Liver (tissue), 9 donors: ENCODE measurements around the gene GRIP1. TPM values are rescaled to one million over a fixed set of nuclear protein-coding genes. Genes with fewer than 3 reads are reported as not detected.

Experiments
- DNase-seq: peaks from one replicate; pipeline ENCODE4 v3.0.0-alpha.2; 2017; ENCODE audit warnings: low spot score
- H3K27ac ChIP-seq, 2 donors: one replicate each; pipeline ENCODE4 v1.7.0; 2013; ENCODE audit warnings: inconsistent platforms in 2 of 2, low read length in 2 of 2, control low read depth in 1 of 2, low read depth in 1 of 2, mild to moderate bottlenecking in 1 of 2
- H3K27me3 ChIP-seq, 4 donors: one replicate each; pipeline versions ENCODE4 v1.6.1 to v1.7.0; 2013; ENCODE audit warnings: low read length in 3 of 4, inconsistent platforms in 1 of 4, mild to moderate bottlenecking in 1 of 4, moderate library complexity in 1 of 4; ENCODE audit not compliant: control insufficient read depth in 4 of 4, insufficient read depth in 4 of 4
- H3K36me3 ChIP-seq, 4 donors: one replicate each; pipeline versions ENCODE4 v1.6.1 to v1.7.0; 2013; ENCODE audit warnings: low read length in 3 of 4, mild to moderate bottlenecking in 3 of 4, low read depth in 1 of 4, moderate library complexity in 1 of 4; ENCODE audit not compliant: control insufficient read depth in 4 of 4, insufficient read depth in 3 of 4
- H3K4me1 ChIP-seq, 4 donors: one replicate each; pipeline versions ENCODE4 v1.6.1 to v1.7.0; 2013; ENCODE audit warnings: low read length in 3 of 4, mild to moderate bottlenecking in 3 of 4, moderate library complexity in 1 of 4; ENCODE audit not compliant: control insufficient read depth in 4 of 4, insufficient read depth in 4 of 4
- H3K4me3 ChIP-seq, 3 donors: one replicate each; pipeline versions ENCODE4 v1.6.1 to v1.7.0; 2013; ENCODE audit warnings: low read length in 3 of 3, control low read depth in 1 of 3, low read depth in 1 of 3, mild to moderate bottlenecking in 1 of 3
- H3K9ac ChIP-seq, 2 donors: one replicate each; pipeline ENCODE4 v1.7.0; 2013; ENCODE audit warnings: low read length in 2 of 2, mild to moderate bottlenecking in 2 of 2, moderate library complexity in 2 of 2, control low read depth in 1 of 2, low read depth in 1 of 2
- H3K9me3 ChIP-seq, 4 donors: one replicate each; pipeline versions ENCODE4 v1.6.1 to v1.7.0; 2013; ENCODE audit warnings: low read length in 3 of 4; ENCODE audit not compliant: control insufficient read depth in 4 of 4
- CTCF ChIP-seq: fragments of 150-350 bp; IDR thresholded peaks from 2 replicates; pipeline ENCODE4 v1.5.1; 2017; ENCODE audit warnings: improper control_type of control experiment, low read depth, low read length; ENCODE audit not compliant: missing input control
- EGR1 ChIP-seq, 2 donors: IDR thresholded peaks; 2 replicates each; pipeline ENCODE4 v1.6.1; 2016 to 2018; ENCODE audit warnings: antibody characterized with exemption in 2 of 2, low read depth in 2 of 2
- FOXA1 ChIP-seq: IDR thresholded peaks from 2 replicates; pipeline ENCODE4 v1.6.1; 2016; ENCODE audit warnings: antibody characterized with exemption
- FOXA2 ChIP-seq: IDR thresholded peaks from 2 replicates; pipeline ENCODE4 v1.6.1; 2016; ENCODE audit warnings: antibody characterized with exemption
- GABPA ChIP-seq, 2 donors: IDR thresholded peaks in 1 of 2; conservative IDR thresholded peaks in 1 of 2; 2 replicates each; pipeline ENCODE4 v1.6.1; 2016; ENCODE audit warnings: antibody characterized with exemption in 2 of 2, mild to moderate bottlenecking in 1 of 2, moderate library complexity in 1 of 2
- HNF4A ChIP-seq, 2 donors: conservative IDR thresholded peaks; 2 replicates each; pipeline ENCODE4 v1.6.1; 2016; ENCODE audit warnings: antibody characterized with exemption in 2 of 2, mild to moderate bottlenecking in 2 of 2
- HNF4G ChIP-seq: IDR thresholded peaks from 2 replicates; pipeline ENCODE4 v1.6.1; 2016; ENCODE audit warnings: antibody characterized with exemption
- JUND ChIP-seq, 2 donors: IDR thresholded peaks; 2 replicates each; pipeline ENCODE4 v1.6.1; 2016; ENCODE audit warnings: antibody characterized with exemption in 2 of 2
- MAX ChIP-seq: IDR thresholded peaks from 2 replicates; pipeline ENCODE4 v1.6.1; 2016; ENCODE audit warnings: antibody characterized with exemption
- NR2F2 ChIP-seq: IDR thresholded peaks from 2 replicates; pipeline ENCODE4 v1.6.1; 2016; ENCODE audit warnings: antibody characterized with exemption
- RAD21 ChIP-seq, 2 donors: IDR thresholded peaks; 2 replicates each; pipeline ENCODE4 v1.6.1; 2016; ENCODE audit warnings: antibody characterized with exemption in 2 of 2, mild to moderate bottlenecking in 2 of 2
- RXRA ChIP-seq, 2 donors: IDR thresholded peaks; 2 replicates each; pipeline ENCODE4 v1.6.1; 2017 to 2018; ENCODE audit warnings: antibody characterized with exemption in 2 of 2, mild to moderate bottlenecking in 1 of 2
- SP1 ChIP-seq: IDR thresholded peaks from 2 replicates; pipeline ENCODE4 v1.6.1; 2018; ENCODE audit warnings: antibody characterized with exemption, mild to moderate bottlenecking
- TAF1 ChIP-seq: conservative IDR thresholded peaks from 2 replicates; pipeline ENCODE4 v1.6.1; 2016; ENCODE audit warnings: antibody characterized with exemption, mild to moderate bottlenecking
- ZBTB33 ChIP-seq: IDR thresholded peaks from 2 replicates; pipeline ENCODE4 v1.6.1; 2016; ENCODE audit warnings: antibody characterized with exemption
- WGBS: extraction: QIAGEN DNeasy Blood & Tissue Kit; methylation state at CpG from one replicate; pipeline ENCODE4 v1.1.7; 2013; 5-methylcytosine and 5-hydroxymethylcytosine counted together
- polyA plus RNA-seq, 2 donors: library from polyadenylated mRNA; stranded (reverse) in 1 of 2; unstranded in 1 of 2; fragments of 200-250 nt in 1 of 2; fragments of >200 nt in 1 of 2; fragmentation: Nextera tagmentation in 1 of 2; extraction: Ambion mirVana in 1 of 2; gene quantifications; one replicate each; pipeline versions ENCODE4 v1.2.1 to v1.2.3, GENCODE V29; 2013 to 2015
- total RNA-seq, 2 donors: library from RNA; depleted of rRNA; stranded (reverse); fragments of >200 nt; gene quantifications; one replicate each; pipeline ENCODE4 v1.2.3, GENCODE V29; 2014
- TF ChIP-seq, protein P1 (sequence below): IDR thresholded peaks from 2 replicates; pipeline ENCODE4 v1.6.1; 2016; ENCODE audit warnings: antibody characterized with exemption, mild to moderate bottlenecking
- donor health status: healthy.
- donor health status: healthy.
- donor health status: healthy.
- donor health status: healthy.
- donor health status: healthy.

The GRIP1 gene
- total and polyA plus RNA-seq, 4 donors: 0.05 to 1.5 (median 0.24) TPM

DNA sequence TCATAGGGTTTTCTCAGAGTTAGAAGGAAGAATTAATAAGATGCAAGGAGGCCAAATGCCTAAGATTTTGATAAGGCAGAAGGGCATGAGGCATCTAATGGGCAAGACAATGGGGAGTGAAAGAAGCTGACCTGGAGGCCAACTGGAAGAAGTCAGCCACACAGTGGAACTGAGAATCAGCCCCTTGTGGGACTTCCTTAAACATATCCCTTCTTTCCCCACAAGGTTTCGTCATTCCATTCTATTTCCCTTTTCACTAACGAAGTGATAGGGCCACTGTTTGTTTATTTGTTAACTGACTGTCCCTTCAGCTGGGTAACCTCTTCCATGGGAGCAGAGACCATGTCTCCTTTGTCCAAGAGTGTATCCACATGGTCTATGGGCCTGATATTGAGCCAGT, 290.4 kb downstream of the GRIP1 start:
- TF ChIP-seq FOXA1 (no peak), FOXA2 (no peak), RAD21 (IDR thresholded peaks at IDR 0.05) (no peak), JUND (IDR thresholded peaks at IDR 0.05) (no peak), CTCF (no peak), HNF4G (no peak), GABPA (IDR thresholded peaks at IDR 0.05 in 1 of 2, conservative IDR thresholded peaks at IDR 0.05 in 1 of 2) (no peak), ZBTB33 (no peak), NR2F2 (no peak)
- TF ChIP-seq, protein P1, sequence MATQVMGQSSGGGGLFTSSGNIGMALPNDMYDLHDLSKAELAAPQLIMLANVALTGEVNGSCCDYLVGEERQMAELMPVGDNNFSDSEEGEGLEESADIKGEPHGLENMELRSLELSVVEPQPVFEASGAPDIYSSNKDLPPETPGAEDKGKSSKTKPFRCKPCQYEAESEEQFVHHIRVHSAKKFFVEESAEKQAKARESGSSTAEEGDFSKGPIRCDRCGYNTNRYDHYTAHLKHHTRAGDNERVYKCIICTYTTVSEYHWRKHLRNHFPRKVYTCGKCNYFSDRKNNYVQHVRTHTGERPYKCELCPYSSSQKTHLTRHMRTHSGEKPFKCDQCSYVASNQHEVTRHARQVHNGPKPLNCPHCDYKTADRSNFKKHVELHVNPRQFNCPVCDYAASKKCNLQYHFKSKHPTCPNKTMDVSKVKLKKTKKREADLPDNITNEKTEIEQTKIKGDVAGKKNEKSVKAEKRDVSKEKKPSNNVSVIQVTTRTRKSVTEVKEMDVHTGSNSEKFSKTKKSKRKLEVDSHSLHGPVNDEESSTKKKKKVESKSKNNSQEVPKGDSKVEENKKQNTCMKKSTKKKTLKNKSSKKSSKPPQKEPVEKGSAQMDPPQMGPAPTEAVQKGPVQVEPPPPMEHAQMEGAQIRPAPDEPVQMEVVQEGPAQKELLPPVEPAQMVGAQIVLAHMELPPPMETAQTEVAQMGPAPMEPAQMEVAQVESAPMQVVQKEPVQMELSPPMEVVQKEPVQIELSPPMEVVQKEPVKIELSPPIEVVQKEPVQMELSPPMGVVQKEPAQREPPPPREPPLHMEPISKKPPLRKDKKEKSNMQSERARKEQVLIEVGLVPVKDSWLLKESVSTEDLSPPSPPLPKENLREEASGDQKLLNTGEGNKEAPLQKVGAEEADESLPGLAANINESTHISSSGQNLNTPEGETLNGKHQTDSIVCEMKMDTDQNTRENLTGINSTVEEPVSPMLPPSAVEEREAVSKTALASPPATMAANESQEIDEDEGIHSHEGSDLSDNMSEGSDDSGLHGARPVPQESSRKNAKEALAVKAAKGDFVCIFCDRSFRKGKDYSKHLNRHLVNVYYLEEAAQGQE: no peak
- no peak for DNase-seq
- Histone ChIP-seq H3K27ac (no peak overlapping the region), H3K27me3 (no peaks in the 10 kb centered on the region), H3K9ac (no peak overlapping the region), H3K9me3 (no peaks in the 10 kb centered on the region), H3K36me3 (no peaks in the 10 kb centered on the region), H3K4me1 (no peaks in the 10 kb centered on the region), H3K4me3 (no peak overlapping the region)
- WGBS: 40% methylated on average over 2 of the region's 2 CpGs

DNA sequence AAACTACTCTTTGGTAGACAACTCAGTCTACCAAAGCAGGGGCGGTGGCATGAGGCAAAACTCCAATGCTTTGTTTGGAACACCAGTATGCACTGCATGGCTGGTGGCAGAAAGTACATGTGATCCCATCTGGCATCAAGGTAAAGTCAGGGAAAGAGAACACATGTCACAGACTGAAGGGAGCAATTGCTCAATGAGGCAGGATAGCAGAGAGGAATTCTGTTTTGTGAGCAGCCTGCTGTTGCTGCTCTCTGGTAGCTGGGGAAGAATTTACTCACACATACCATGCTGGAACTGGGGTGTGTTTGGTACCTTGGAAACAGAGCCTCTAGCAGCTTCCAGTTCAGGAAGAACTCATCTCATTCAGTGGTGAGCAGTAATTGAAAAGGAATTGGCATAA, 291.8 kb downstream of the GRIP1 start:
- no peaks in the 10 kb centered on the region for H3K4me1 ChIP-seq
- no peak overlapping the region for H3K27ac ChIP-seq
- 90% methylated on average over 1 of the region's 1 CpG for WGBS
- no peak for DNase-seq
- no peaks in the 10 kb centered on the region for H3K36me3 ChIP-seq
- H3K27me3 ChIP-seq: no peaks in the 10 kb centered on the region
- no peak overlapping the region for H3K4me3 ChIP-seq
- no peaks in the 10 kb centered on the region for H3K9me3 ChIP-seq
- no peak overlapping the region for H3K9ac ChIP-seq
- TF ChIP-seq NR2F2 (no peak), HNF4A (conservative IDR thresholded peaks at IDR 0.05) (no peak), JUND (IDR thresholded peaks at IDR 0.05) (no peak), FOXA2 (no peak), FOXA1 (no peak), ZBTB33 (no peak), MAX (no peak), HNF4G (no peak), RXRA (IDR thresholded peaks at IDR 0.05) (no peak), GABPA (IDR thresholded peaks at IDR 0.05 in 1 of 2, conservative IDR thresholded peaks at IDR 0.05 in 1 of 2) (no peak), CTCF (no peak), EGR1 (IDR thresholded peaks at IDR 0.05; ENCODE audit: low read depth in 2 of 2) (no peak), TAF1 (no peak), SP1 (no peak), RAD21 (IDR thresholded peaks at IDR 0.05) (no peak)
